GM03348 (cell line): ENCODE results near the gene PCBP1.
A peak's percentile ranks its signal among the peaks of the same experiment; 100 is the strongest.
"Not testable (repeated sequence)": the region's sequence is repeated elsewhere in the genome, so short reads cannot be mapped to it uniquely, and the experiment has no call there.

Source experiments
- DNase-seq: peaks from one replicate; pipeline ENCODE4 v3.0.0; 2012; ENCODE audit warnings: low spot score

PCBP1 gene

DNA sequence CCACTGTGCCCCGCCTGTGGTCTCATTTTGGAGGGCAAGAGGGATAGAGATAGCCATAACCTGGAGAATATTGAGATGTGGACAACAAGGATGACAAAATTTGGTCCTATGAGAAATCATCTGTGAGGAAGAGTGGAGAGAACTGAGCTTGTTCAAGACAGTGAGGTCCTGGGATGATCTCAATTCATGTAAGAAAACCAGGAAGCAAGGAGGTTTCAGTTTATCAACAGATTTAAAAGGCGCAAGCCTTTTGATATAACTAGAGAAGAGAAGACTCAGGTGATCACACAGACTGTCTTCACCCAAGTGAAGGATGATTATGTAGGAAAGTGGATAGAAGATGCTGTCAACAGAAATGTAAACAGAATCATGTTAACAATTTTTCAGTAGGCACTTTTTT lies 39.1 kb downstream of the PCBP1 start:
- no peak for DNase-seq

DNA sequence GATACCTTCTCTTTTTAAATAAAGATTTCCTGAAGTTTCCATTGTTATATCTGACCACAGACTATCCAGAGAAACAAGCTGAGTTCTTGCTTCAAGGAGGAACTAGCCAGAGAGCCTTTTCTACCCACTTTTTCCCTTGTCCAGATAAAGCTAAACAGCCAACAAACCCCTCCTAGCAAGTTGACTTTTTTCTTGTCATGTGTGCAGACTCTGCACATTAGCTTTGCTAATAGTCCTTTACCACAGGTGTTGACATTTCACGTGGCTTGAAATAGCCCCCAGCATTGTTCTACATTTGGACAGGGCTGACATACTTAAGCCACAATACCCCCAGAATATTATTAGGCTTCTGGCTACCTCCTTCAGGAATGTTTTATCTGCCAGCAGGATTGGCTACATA lies 40.7 kb downstream of the PCBP1 start:
- DNase-seq: no peak

DNA sequence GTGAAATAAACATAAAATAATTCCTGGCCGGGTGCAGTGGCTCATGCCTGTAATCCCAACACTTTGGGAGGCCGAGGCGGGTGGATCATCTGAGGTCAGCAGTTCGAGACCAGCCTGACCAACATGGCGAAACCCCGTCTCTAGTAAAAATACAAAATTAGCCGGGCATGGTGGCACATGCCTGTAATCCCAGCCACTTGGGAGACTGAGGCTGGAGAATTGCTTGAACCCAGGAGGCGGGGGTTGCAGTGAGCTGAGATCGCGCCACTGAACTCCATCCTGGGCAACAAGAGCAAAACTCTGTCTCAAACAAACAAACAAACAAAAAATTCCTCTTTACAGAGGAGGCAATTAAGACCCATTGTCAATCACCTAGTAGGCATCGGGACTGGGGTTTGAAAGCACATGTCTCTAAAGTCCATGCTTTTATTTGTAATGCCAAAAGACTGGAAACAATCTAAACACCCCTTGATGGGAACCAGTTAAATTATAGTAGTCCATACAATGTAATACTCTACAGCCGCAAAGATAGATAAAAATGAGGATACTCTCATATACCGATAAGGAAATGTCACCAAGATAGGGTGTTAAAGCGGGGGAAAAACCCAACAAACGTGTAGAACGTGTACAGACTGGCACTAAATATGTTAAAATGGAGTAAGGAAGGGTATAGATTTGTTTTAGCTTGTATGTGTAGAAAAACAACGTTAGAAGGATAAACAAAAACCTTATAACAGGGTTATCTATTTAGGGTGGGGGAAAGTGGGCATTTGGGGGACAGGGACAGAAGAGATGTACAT lies 44.3 kb downstream of the PCBP1 start:
- not testable (repeated sequence) for DNase-seq

DNA sequence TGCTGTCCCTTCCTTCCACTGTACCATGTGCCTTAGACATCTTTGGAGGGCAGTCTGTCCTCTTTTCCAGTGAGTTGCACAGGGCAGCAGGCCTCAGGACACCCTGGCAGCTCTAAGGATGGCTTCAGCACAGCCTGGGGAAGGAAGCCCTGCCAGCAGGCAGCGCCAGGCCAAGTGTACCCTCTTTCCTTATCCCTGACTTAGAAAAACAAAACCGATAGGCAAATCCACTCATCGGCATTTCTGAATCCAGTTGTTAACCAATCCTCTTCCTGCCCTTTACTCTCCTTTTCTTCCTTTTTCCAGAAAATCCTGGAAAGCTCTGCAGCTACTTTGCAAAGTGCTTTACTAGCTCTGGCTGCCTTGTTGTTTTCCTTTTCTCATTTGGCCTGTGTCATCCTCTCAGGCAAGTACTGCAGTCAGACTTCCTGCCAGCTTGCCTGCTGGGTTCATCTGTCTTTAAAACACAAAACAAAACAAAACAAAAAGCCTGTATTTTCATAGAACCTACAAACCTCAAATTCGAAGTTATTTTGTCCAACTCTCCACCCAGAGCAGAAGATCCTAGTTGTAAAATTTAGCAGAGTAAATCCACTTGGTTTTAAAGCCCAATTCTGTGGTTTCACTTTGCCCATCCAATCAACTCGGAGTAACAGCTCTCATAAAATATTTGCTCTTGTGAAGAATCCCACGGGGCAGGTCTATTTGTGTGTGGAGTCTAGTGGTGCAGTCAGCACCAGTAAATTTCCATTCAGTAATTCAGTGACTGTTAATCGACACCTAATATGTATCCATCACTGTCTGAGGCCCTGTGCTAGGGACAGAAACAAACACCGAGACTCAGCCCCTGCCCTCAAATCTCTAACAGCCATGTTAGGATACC lies 45.2 kb downstream of the PCBP1 start:
- peak; percentile 68 for DNase-seq

- DNase-seq: no peak
Measured at GRCh38 chr2:70133127-70133452, 45.8 kb downstream of the PCBP1 start.

DNA sequence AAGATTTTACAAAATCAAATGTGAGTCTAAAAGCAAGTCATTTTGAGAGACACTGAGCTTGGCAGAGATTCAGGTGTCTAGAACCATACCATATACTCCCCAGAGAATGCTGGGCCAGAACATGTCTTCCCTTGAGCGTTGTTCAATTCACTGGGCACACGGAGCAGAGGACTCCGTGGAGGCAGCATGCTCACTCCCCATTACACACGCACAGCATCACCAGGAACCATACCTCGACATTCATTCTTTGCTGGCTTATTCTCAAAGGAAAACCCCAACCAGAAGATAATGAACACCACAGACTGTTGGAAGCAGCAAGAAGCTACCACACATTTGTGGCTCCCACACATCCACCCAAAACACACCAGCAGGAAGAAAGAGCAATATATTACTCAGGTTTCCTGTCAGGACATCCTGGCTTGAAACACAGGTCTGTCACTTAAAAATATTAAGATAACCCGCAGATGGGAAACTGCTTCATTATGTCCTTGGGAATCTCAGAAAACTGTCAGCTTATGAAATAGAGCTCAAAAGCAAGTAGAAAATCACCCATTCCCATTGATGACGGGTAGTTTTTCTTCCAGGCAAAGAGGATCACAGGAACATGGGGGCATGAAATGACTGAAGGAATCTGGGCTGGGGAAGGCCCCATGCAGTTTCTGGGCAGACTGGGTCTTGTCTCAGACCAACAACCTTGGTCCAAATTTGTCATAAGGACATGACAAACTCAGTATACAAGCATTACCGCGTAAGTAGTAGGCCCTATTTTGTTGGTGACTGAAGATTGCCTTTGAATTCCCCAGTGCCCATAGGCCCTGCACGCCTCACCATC lies 46.4 kb downstream of the PCBP1 start:
- no peak for DNase-seq

- not testable (repeated sequence) for DNase-seq
Measured at GRCh38 chr2:70134323-70134983, 47.2 kb downstream of the PCBP1 start.
